ENCODE results near the gene AFDN.

AFDN gene

DNA sequence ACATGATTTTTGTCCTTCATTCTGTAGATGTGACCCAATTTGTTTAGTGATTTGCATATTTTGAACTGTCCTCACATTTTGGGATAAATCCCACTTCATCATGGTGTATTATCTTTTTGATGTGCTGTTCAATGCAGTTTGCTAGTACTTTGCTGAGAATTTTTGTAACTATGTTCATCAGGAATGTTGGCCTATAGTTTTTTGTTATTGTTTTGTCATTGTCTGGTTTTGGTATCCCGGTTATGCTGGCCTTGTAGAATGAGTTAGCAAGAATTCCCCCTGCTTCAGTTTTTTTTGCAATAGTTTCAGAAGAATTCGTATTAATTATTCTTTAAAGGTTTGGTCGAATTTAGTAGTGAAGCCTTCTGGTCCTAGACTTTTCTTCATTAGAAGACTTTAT lies 182.6 kb downstream of the AFDN start:
- DNase-seq, result no peak

DNA sequence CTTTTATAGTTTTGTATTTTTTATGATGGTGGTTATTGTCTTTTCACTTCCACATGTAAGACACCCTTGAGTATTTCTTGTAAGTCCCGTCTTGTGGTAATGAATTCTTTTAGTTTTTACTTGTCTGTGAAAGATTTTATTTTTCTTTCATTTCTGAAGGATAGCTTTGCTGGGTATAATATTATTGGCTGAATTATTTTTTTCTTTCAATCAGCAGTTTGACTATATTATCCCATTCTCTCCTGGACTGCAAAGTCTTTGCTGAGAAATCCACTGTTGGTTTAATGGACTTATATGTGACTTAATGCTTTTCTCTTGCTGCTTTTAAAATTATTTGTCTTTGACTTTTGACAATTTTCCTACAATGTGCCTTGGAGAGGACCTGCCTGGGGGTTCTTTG lies 184.6 kb downstream of the AFDN start:
- DNase-seq, result no peak

- no peak for DNase-seq
Measured at GRCh38 chr6:168012431-168013249, 185.9 kb downstream of the AFDN start.

DNA sequence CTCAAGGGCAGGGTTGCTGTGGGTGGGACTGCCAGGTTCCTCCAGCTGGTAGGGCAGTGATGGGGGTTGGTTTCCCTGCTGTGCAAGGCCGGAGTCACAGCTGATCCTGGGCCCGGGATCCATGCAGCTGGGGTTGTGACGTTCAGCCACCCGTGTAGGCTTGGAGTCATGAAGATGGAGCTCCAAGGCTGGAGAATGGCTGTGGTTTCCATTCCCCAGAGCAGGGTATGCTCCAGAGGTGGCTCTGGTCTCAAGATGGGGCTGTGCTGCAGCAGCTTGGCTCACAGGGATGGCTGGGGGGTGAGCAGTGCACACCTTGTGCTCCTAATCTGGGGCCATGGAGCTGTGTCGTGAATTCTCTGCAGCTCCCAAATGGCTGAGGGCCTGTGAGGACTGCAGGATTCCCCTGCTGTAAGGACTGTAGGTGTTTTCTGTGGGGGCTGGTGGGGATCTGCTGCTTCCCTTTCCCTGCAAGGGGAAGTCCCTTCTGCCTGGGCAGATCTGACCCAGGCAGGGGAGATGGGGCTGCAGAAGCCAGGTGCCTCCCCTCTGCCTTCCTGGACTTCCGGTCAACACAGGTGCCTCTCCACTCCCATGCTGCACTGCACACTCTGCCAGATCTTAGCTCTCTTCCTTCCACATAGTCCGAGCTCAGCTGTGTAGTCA lies 186.7 kb downstream of the AFDN start:
- DNase-seq, result no peak

DNA sequence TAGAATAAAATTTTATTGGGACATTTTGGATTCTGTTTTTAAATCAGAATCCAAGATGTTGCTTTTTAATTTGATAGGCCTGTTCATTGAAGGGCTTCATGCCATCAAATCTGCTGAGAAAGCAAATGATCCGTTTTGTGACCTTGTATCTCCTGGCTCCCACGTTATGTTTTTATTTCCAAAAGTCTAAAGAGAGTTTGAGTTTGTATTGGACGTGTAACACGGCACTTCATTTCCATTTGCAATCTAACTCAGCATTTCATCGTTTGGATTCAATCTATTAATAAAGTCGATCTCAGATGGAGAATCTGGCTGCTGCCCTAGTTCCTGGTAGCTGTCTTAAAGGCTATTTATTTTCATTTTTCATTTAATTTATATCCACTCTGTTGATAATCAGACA lies 187.7 kb downstream of the AFDN start:
- DNase-seq, result no peak

DNA sequence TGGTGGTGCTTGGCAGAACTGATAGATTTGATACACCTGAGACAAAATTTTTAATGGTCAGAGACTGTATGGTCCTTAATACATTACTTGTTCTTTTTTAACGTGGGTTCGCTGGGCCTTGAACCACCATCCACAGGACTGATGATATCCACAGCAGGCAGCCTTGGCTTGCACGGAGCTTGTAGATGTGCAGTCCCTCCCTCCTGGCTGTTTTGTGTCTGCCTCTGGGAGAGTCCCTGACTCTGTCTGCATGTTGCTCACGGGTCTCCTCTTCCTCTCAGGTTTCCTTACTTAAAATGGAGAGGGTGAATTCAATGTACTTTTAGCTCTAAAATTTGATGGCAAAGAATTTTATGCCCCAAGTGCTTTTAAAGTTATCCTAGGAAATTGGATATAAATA lies 188.3 kb downstream of the AFDN start:
- no peak for DNase-seq

DNA sequence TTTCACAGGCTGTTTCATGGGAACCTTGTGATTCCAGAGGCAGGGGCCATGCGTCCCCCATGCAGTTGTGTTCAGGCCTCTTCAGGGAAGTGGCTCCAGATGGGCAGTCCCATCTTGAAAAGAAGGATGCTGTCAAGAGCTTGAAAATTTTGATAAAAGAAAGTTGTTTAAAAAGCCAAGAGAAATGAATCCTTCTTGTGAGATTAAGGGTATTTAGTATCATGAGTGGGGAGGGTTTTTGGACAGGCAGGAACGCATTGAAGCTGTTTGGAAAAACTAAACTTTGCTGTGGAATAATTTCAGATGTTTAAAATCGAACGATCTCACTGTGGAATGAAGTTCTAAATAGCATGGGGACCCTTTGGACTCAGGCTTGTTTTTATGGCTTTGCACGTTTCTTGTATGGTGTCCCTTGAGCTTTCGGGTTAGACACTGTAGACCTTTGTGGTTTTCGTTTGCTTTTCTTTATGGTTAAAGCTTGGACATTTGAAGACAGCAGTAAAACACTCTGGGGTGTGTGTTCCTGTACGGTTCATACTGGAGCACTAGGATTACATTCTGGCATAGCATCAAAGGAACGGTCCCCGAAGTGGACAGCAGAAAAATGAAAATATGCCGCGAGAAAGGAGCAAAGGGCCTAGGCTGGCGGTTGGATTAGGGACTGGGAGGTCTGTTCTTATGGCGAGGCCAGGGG lies 188.9 kb downstream of the AFDN start:
- no peak for DNase-seq

DNA sequence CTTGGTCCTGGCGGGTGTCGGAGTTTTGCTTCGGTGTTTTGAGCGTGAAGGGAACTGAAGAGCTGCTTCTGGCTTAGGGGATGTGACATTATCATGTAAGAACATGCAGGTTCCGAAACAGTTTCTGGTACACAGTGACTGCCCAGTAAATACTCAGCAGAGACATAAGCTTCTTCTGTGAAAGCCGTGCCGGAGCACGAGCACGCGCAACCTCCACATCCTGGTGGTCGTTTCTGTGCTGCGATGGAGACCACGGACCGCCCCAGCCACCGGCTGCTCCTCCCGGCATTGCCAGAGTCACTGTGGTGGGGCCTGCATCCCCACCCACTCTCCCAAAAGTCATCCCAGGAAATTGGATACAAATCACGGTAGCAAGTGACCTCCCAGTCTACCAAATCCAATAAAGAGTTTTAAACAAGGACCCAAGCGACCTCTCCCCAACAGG lies 189.5 kb downstream of the AFDN start:
- no peak for DNase-seq

DNA sequence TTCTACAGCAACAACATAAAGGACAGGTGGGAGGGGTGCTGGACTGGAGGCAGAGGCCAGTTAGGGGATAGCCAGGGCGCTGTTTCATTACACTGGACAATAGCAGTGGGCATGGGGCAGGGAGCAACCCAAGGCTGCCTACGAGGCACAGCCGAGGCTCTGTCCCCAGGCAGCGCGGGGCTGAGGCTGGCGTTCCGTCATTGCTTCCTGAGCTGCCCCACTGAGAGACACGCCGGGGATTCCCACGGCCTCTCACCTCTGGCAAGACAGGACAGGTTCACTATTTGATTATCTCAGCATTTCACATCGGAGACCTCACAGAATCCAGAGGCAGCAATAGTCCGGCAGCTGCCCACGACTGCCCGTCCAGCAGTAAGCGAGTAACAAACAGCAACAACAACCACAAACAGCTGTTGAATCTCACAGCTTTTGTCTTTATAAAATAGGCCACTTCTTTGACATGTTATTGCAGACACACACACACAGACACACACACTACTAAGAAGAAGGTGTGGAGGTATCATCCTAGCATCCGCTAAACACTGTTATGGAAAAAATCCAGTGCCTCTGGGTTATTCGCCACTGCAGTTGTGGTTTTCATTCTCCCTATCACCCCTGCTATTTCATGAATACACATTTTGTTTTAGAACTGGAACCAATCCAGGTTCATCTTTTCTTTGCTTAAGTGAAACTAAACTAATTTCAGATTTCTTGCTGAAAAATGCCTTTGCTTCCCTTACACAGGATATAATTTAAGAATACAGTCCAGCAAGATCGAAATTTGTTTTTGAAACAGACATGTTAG lies 190.2 kb downstream of the AFDN start:
- DNase-seq, result no peak

- no peak for DNase-seq
Measured at GRCh38 chr6:168017629-168018028, 190.9 kb downstream of the AFDN start.

- no peak for DNase-seq
Measured at GRCh38 chr6:168018664-168019063, 192.0 kb downstream of the AFDN start.

GRCh38 chr6:168020242-168020641 lies 193.5 kb downstream of the AFDN start:
- no peak for DNase-seq

GRCh38 chr6:168021581-168021980 lies 194.9 kb downstream of the AFDN start:
- DNase-seq, result no peak

Measured in GOT3 (cell line).